ENCODE data around the gene RAB20.

RAB20 gene

GRCh38 chr13:110529522-110530311, 31.8 kb downstream of the RAB20 start:
- TF ChIP-seq TEAD4 (IDR thresholded peaks at IDR 0.05), result no peak
- no peak for TF ChIP-seq NFIC (IDR thresholded peaks at IDR 0.05)
- TF ChIP-seq RAD21 (IDR thresholded peaks at IDR 0.05; ENCODE audit: low read depth), result no peak
- no peak for TF ChIP-seq MAX (IDR thresholded peaks at IDR 0.05)
- no peak for TF ChIP-seq REST (IDR thresholded peaks at IDR 0.05; ENCODE audit: low read depth)
- no peak for TF ChIP-seq ZBTB7A (IDR thresholded peaks at IDR 0.05; ENCODE audit: low read depth)
- no peak for TF ChIP-seq EP300 (IDR thresholded peaks at IDR 0.05; ENCODE audit: borderline replicate concordance)

DNA sequence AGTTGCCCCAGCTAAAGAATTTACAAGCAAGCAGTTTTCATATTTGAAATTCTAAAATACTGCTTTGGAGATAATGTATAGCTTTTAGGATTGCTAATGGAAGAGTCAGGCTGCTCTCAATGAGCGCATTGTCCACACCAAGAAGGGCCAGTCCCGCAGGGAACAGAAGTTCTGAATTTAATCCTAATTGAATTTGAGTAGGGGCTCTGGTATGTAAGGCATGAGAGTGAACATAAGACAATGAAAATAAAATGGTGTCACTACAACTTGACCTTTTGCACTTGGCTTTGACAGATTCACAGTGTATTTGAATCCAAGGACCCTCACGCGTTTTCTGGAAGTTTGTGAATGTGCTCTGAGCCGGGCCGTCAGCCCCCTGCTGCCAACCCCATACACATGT, 32.6 kb downstream of the RAB20 start:
- TF ChIP-seq YY1 (IDR thresholded peaks at IDR 0.05; ENCODE audit: low read depth), result no peak
- TF ChIP-seq FOXM1 (IDR thresholded peaks at IDR 0.05; ENCODE audit: borderline replicate concordance, low read depth), result no peak
- no peak for TF ChIP-seq ZBTB7A (IDR thresholded peaks at IDR 0.05; ENCODE audit: low read depth)
- TF ChIP-seq TCF12 (IDR thresholded peaks at IDR 0.05; ENCODE audit: low read depth), result no peak
- TF ChIP-seq, protein P1, sequence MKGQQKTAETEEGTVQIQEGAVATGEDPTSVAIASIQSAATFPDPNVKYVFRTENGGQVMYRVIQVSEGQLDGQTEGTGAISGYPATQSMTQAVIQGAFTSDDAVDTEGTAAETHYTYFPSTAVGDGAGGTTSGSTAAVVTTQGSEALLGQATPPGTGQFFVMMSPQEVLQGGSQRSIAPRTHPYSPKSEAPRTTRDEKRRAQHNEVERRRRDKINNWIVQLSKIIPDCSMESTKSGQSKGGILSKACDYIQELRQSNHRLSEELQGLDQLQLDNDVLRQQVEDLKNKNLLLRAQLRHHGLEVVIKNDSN (IDR thresholded peaks at IDR 0.05), result no peak
- no peak for TF ChIP-seq EGR1 (IDR thresholded peaks at IDR 0.05)
- TF ChIP-seq TAF1 (IDR thresholded peaks at IDR 0.05; ENCODE audit: low read depth), result no peak
- TF ChIP-seq MAX (IDR thresholded peaks at IDR 0.05), result no peak
- no peak for TF ChIP-seq RAD21 (IDR thresholded peaks at IDR 0.05; ENCODE audit: low read depth)
- TF ChIP-seq CREB1 (IDR thresholded peaks at IDR 0.05; ENCODE audit: low read depth), result no peak
- TF ChIP-seq TEAD4 (IDR thresholded peaks at IDR 0.05), result no peak

DNA sequence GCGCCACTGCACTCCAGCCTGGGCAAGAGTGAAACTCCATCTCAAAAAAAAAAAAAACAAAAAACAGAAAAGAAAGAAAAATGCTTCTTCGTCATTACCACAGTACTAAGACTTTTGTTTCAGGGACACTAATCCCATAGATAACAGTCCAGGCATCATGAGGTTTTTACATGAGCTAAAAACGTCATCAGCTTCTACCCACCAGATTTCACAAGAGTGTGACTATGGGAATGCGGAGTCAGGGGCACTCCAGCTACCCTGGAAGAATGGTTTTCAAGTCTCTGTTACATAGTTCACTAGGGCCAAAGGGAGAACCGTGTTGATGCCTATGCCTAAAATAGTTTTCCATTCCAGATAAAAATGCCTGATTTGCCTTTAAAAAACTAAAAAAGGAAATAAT, 33.2 kb downstream of the RAB20 start:
- no peak for TF ChIP-seq REST (IDR thresholded peaks at IDR 0.05; ENCODE audit: low read depth)
- no peak for TF ChIP-seq ZBTB7A (IDR thresholded peaks at IDR 0.05; ENCODE audit: low read depth)
- no peak for TF ChIP-seq CEBPB (IDR thresholded peaks at IDR 0.05)
- no peak for TF ChIP-seq FOXM1 (IDR thresholded peaks at IDR 0.05; ENCODE audit: borderline replicate concordance, low read depth)
- no peak for TF ChIP-seq NFIC (IDR thresholded peaks at IDR 0.05)

DNA sequence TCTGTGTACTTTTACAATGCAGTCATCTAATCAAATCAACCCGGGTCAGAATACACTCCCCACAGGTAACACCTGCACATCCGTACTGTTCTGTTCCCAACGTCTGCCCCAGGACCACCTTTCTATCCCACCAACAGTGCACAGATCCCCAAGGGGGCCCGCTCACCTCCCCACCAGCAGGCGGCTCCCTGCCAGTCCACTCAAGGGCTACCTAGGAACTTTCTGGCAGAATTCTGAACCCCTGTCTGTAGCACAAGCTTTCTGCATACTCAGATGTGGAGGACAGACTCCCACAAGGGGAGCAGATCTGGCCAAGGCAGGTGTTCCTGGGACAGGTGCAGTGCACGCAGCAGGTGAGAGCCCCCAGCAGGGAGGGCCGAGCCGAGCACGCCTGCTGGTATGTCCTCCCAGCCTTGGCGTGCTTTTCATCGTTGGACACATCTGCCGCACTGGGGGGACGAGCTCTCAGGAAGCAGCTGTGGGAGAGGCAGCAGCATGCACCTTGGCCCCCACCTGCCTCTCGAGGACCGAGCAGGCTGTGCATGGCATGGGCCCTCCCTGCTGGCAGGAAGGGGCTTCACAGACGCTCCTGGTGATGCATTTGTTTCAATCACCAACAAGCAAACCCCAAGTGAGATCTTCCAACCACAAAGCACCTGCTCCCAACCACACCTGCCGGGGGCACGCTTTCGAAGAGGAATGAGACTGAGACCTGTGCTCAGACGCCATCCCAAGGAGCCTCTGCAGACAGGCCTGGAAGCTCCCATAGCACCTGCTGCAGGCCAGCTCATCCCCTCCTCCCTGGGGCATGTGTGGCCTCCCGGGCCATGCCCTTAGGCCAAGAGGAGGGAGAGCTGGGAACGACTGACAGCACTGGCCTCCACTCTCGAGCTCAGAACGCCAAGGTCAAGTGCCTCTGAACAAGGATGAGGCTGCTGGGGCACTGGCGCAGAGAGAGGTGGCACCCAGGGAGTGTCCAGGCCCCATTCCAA, 35.9 kb downstream of the RAB20 start:
- peak; percentile 94 for TF ChIP-seq TCF12 (IDR thresholded peaks at IDR 0.05; ENCODE audit: low read depth)
- peak; percentile 11; the same call in 1 of the 2 replicates for TF ChIP-seq YY1 (IDR thresholded peaks at IDR 0.05; ENCODE audit: low read depth)
- TF ChIP-seq CEBPB (IDR thresholded peaks at IDR 0.05), result no peak
- no peak for TF ChIP-seq TAF1 (IDR thresholded peaks at IDR 0.05; ENCODE audit: low read depth)
- peak; percentile 44; the same call in 1 of the 2 replicates for TF ChIP-seq TEAD4 (IDR thresholded peaks at IDR 0.05)
- peak; percentile 78 for TF ChIP-seq MAX (IDR thresholded peaks at IDR 0.05)
- TF ChIP-seq NFIC (IDR thresholded peaks at IDR 0.05), result peak; percentile 22; the same call in 1 of the 2 replicates
- TF ChIP-seq, protein P1 (IDR thresholded peaks at IDR 0.05), result no peak
- no peak for TF ChIP-seq CREB1 (IDR thresholded peaks at IDR 0.05; ENCODE audit: low read depth)
- TF ChIP-seq EGR1 (IDR thresholded peaks at IDR 0.05), result no peak
- TF ChIP-seq RAD21 (IDR thresholded peaks at IDR 0.05; ENCODE audit: low read depth), result no peak
- peak; percentile 68; the same call in 1 of the 2 replicates for TF ChIP-seq EP300 (IDR thresholded peaks at IDR 0.05; ENCODE audit: borderline replicate concordance)
- no peak for TF ChIP-seq FOXM1 (IDR thresholded peaks at IDR 0.05; ENCODE audit: borderline replicate concordance, low read depth)
- no peak for TF ChIP-seq ZBTB7A (IDR thresholded peaks at IDR 0.05; ENCODE audit: low read depth)
- no peak for TF ChIP-seq REST (IDR thresholded peaks at IDR 0.05; ENCODE audit: low read depth)

Data from Ishikawa (cell line).